Esophagus mucosa (tissue), 1 donor: Measurements from ENCODE around the gene EGFR. TPM values are rescaled to one million over a fixed set of nuclear protein-coding genes. Genes with fewer than 3 reads are reported as not detected.

Experiments
- ATAC-seq: fragments of 200-7000 bp; cut with Tn5 transposase; one replicate; pipeline ENCODE4 v1.9.1; 2020
- total RNA-seq: library from RNA; stranded (reverse); gene quantifications from one replicate; pipeline ENCODE4 v1.2.4, GENCODE V29; 2023
- donor health status: DM: yes; HTN: yes; CAD: no.

EGFR gene
- total RNA-seq, 1 donor from 2014 or later, result 101 TPM

- no peak for ATAC-seq
These were observed 204.2 kb downstream of the EGFR start for GRCh38 chr7:55223023-55223422.

DNA sequence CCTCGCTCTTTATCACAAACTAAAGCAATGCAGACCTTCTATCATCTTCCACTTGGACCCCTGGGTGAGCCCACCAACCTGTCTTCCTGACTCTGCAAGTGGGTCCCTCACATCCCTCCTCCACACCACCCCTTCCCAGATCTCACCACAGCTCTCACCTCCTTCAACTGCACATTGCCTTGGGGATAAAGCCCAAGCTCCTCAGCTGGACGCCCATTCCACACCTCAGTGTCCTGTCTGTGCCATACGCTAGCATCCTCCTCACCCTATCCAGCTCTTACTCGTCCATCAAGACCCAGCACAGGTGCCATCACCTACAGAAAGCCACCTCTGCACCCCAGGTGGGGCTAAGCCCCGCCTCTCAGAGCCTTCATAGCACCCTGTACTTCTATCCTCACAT, 205.3 kb downstream of the EGFR start:
- ATAC-seq, result no peak

DNA sequence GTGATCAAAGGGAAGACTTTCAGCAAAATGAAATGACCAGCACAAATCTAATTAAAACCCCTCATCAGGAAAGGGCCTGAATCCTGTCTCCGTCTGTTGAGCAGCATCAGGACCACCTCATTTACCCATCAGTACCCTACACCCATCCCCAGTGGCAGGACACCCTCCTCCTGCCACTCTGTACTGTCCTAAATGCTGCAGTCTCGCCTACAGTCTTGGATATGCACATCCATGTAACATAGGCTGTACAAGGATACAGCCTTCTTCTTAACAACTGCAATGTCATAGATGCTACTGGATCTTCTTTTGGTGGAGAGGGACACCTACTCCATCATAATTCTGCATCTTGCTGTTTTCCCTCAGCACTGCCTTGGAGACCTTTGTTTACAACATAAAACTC, 206.0 kb downstream of the EGFR start:
- ATAC-seq, result no peak

DNA sequence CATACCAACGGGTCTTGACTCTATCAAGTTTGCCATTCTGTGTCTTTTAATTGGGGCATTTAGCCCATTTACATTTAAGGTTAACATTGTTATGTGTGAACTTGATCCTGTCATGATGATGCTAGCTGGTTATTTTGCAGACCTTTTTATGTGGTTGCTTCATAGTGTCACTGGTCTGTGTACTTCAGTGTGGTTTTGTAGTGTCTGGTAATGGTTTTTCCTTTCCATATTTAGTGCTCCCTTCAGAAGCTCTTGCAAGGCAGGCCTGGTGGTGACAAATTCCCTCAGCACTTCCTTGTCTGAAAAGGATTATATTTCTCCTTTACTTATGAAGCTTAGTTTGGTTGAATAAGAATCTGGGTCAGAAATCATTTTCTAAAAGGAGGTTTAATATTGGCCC, 211.2 kb downstream of the EGFR start:
- ATAC-seq, result no peak

GRCh38 chr7:55231736-55232280, 213.0 kb downstream of the EGFR start:
- ATAC-seq, result no peak

DNA sequence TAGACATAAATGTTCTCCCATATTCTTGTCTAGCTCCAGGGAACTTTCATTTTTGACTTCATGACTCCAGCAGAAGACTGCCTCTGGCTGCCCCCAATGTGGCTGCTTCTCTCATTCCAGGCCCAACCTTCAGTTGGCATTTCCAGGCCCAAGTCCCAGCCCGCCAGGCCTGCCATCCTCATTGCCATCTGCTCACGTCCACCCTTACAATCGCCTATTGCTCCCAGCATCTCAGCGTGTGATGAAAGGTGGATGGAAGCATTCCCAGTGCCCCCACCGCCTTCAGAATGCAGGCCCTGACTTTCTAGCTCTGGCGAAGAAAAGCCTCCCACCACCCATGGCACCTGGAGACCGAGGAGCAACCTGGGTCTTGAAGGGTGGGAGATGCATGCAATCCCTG, 214.2 kb downstream of the EGFR start:
- ATAC-seq, result no peak

GRCh38 chr7:55234408-55234807, 215.6 kb downstream of the EGFR start:
- ATAC-seq, result no peak

- ATAC-seq, result no peak
These were observed 216.3 kb downstream of the EGFR start for GRCh38 chr7:55235115-55235514.

GRCh38 chr7:55235801-55236200, 217.0 kb downstream of the EGFR start:
- no peak for ATAC-seq

DNA sequence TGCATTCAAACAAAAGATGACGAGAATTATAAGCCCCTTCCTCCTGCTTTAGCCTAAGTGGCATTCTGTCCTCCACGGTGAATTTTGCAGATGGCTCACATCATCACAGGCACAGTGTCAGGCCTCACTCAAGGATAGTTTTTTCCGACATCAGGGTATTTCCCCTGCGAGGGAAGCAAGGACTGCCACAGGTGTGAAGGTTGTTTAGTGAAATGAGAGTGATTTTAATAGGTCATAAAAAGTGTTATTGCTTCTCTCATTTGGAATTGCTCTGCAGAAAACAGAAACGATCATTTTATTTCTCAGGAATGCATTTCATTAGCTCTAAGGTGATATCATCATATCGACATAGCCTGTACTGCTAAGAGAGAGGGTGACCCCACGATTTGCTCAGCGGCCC, 217.7 kb downstream of the EGFR start:
- no peak for ATAC-seq

DNA sequence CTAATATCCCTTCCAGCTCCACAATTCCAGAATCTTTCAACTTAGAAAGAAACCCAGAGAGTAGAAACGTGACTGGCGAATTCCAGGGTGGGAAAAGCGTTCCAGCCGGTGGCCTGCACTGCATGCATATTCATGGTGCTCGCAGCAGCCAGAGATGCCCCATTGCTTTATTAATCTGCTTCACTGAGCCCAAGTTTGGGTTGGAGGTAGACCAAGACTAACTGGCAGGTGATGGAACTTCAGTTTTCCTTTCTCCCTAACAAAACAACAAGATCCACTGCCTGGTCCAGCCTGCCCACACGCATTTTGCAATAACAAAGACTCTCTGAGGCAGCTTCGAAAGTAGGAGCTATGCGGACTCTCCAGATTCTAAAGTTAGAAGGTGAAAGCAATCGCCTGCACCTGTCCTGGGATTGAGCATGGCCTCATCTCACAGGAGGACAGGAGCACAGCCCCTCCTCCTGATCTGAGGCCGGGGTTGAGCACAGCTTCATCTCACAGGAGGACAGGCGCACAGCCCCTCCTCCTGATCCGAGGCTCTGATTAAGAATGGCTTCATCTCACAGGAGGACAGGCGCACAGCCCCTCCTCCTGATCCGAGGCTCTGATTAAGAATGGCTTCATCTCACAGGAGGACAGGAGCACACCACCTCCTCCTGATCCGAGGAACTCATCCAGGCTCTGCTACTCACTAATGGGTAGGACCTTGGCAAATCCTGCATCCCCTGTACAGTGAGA, 218.5 kb downstream of the EGFR start:
- ATAC-seq, result no peak

GRCh38 chr7:55239406-55239805, 220.6 kb downstream of the EGFR start:
- no peak for ATAC-seq

DNA sequence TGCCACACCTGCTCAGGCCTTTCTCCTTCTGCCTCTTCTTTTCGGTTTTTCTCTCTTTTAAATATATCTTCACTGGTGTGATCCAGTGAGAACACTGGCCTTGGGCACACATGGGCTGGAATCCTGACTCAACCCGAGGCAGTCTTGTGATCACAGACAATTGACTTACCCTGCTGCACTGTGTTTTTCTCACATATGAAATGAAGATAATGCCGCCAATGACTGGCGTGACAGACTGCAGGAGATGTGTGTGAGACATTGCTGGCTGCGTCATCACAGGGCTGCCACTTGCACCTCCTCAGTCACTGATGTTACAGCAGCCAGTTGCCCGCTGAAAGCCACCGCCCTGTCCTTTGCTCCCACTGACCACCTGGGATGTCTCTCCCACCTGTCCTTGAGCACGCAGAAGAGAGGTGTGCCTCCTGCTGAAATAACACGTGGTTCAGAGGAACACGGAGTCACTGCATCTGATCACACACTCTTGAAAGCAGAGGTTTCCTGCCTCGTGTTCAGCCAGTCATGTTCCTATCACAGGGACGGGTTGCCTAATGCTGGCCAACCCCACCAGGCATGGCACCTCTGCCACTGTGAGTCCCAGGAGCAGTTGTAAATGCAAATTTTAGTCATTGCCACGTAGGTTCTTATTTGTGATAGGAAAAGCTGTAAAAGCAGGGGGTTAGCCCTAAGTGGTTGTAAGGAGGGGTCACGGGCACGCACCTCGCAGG, 221.8 kb downstream of the EGFR start:
- no peak for ATAC-seq

GRCh38 chr7:55241958-55242357, 223.1 kb downstream of the EGFR start:
- no peak for ATAC-seq

DNA sequence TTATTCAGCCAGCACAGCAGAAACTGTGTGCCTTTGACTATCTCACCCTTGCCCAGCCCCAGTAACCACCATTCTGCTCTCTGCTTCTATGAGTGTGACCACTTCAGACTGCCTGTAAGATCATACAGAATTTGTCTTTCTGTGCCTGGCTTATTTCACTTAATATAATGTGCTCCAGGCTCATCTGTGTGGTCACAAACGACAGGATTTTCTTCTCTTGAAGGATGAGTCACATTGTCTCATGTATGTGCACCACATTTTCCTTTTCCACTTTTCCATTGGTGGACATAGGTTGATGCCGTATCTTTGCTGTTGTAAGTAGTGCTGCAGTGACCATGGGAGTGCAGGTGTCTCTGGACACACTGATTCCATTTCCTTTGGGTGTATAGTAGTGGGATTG, 223.8 kb downstream of the EGFR start:
- no peak for ATAC-seq

DNA sequence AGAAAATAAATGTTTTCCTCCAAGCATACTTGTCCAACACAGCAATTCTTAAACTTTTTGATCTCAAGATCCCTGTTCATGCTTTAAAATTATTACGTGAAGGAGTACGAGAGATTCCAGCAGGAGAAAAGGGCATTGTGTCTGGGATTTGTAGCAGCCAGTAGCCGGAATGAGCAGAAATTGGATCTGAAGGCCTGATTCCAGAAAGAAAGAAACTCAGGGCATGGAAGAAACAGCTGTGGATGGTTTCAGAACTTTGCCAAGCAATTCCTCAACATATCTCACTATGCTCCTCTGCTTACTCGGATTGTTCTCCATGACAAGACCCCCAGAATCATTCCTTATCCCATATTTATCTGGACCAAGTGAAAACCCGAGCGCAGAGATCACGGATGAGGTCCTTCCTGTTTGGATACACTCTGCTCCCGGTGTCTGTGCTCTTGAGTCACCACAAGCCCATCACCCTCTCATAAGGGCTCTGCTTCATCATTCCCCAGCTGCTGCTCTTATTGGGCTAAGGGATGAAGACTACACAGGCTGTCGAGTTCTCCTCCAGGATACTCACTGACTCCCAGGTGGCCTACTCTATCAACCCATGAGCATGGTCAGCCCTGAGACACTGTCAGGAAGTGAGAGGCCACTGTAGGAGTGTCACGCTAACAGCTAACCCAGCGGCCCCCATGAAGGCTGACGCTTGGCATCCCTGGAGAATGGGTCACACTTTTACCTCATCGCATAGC, 225.4 kb downstream of the EGFR start:
- no peak for ATAC-seq

DNA sequence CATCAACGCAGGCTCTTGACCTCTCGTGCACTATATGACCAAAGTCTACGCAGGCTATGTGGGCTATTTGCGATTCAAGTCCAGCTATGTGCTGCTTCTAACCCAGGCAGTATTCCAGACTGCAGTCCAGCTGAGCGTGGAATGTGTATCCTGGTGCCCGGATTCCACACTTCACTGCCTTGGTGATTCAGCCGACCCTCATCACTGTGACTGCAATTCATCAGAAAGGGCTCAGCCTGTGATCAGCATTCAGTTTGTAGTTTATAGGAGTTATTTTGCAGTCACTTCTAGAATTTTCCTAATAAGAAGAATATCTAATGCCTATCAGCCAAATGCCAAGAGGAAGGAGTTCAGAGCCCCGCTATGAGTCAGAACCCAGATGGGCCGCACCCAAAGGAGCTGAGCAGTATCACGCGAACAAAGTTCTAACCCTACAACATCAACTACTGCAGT, 226.5 kb downstream of the EGFR start:
- ATAC-seq, result peak; percentile 89

DNA sequence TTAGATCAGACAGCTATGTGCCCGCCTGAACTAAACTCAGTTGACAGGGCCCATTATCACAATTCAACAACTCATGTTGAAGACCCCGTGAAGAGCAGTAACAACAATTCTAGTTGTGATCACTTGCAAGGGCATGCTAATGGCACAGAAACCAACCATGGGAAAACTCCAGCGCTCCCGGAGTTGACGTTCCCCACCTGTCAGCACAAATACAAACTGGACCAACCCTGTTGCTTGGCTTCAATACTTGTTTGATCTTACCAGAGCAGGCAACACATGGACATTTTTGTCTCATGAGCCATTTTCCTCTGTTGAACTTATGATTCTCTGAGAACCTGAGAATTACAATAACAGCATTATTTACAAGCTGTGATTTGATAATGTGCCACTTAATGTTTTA, 227.4 kb downstream of the EGFR start:
- ATAC-seq, result peak; percentile 60

DNA sequence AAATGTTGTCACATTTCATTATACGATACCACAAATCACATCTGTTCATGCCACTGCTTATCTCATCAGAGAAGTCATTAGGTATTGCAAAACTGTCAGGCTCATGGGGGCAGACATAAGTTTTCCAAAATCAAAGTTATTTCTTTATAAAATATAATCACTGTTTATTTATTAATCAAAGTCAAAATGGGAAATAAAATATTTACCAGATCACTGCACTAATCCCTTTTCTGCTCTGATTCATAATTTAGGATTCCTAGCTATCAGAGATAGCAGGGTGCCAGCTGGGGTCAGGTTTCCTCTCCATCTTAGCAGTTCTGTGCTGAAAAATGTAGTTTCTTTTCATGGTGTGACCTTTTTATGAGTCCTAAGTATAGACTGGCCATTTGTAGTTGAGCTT, 228.6 kb downstream of the EGFR start:
- ATAC-seq, result no peak

GRCh38 chr7:55248526-55248925, 229.7 kb downstream of the EGFR start:
- ATAC-seq, result no peak

GRCh38 chr7:55249332-55249731, 230.5 kb downstream of the EGFR start:
- ATAC-seq, result no peak

GRCh38 chr7:55250313-55250712, 231.5 kb downstream of the EGFR start:
- ATAC-seq, result no peak

DNA sequence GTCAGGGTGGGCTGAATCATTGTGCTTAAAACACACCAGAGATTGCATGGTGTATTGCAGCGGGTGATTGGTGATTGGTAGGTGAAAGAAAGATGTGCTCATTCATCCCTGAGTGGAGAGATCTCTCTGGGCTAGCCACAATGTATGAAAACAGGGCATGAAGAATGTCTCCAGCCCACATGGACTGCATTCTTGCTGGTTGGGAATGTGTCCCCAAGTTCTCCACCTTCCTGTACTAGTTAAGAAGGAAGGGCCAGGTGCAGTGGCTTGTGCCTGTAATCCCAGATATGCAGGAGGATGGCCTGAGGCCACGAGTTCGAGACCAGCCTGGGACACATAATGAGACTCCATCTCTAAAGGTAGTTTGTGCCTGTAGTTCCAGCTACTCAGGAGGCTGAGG, 232.5 kb downstream of the EGFR start:
- ATAC-seq, result no peak
